GM18511 (cell line): Measurements from ENCODE around the gene BRMS1.
A peak's percentile ranks its signal among the peaks of the same experiment; 100 is the strongest.
"Not testable (repeated sequence)": the region's sequence is repeated elsewhere in the genome, so short reads cannot be mapped to it uniquely, and the experiment has no call there.

Experiments
- ATAC-seq: cut with Tn5 transposase; IDR thresholded peaks from one replicate; pipeline ENCODE4 v1.9.1; 2021; ENCODE audit warnings: mild to moderate bottlenecking, moderate library complexity; ENCODE audit not compliant: unreplicated experiment

The BRMS1 gene

DNA sequence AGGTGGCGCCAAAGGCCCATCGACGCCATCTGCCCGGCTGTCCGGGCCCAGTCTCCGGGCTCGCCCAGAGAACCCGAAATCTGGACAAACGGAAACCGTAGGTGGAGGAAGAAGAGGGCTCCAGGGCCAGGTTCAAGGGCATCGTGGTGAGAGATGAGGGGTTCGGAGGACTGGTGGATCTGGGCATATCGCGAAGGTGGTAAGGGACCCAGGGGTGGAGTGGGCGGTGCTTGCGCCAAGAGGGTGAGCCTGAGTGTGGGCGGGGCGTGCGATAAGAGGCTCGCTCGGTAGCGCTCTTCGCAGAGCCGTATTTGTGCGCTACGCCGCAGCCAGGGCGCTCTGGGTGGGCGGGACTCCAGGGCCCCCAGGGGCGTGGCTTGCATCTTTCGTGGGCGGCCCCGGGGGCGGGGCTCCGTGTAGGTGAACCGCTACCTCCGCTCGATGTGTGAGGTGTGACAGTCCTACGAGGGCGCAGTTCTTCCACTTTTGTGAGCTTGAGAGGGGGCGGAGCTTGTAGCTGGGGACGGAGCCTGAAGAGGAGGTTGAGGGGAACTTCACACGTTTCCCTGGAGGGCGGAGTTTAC, 32.8 kb downstream of the BRMS1 start:
- peak; percentile 80 for ATAC-seq

DNA sequence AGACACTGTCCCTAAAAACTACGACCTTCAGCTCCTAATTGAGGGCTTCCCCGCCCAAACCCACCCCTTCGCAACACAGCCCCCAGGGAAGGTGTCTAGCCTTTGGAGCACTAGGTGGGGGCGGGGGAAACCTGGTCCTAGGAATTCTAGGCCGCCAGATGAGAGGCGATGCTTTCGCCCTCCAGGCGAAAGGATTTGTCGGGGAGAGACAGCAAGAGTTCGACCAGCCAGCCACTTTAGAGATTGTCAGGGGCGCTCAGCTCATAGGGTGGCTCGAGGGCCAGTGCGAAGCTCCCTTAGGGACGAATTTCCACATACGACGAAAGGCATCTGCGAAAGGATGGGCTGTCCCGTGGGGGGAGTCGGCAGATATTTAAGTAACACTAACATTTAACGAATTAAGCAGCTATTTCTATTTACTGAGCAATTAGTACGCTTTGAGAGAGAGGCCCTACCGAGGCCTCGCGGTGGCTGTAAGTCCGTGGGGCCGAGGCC, 33.4 kb downstream of the BRMS1 start:
- no peak for ATAC-seq

DNA sequence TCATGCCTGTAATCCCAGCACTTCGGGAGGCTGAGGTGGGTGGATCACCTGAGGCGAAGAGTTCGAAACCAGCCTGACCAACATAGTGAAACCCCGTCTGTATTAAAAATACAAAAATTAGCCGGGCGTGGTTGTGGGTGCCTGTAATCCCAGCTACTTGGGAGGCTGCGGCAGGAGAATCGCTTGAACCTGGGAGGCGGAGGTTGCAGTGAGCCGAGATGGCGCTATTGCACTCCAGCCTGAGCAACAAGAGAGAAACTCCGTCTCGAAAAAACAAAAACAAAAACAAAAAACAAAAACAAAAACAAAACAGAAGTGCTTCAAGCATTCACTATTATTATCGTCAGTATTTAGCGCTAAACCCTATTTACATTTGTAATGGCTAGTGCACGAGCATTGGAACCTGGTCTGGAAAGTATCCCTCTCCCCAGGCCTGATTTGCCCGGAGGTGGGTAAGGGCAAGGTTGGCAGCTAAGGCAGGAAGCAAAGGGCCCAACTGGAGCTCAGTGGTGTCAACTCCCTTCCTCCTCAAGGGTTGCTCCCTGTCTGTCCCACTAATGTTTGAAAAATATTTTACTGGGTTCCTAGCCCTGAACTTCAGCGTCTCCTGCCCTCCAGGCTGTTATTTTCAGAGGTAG, 34.0 kb downstream of the BRMS1 start:
- ATAC-seq = not testable (repeated sequence)

DNA sequence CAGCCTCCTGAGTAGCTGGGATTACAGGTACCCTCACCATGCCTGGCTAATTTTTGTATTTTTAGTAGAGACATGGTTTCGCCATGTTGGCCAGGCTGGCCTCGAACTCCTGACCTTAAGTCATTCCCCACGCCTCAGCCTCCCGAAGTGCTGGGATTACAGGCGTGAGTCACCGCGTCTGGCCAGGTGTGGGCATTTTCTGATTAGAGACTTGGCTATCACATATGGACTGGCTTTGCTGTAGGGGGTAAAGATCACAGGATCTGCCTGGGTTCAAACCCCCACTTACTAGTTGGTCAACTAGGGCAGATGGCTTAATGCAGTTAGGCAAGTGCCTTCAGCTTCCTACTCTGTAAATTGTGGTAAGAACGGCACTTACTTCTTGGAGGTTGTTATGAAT, 34.6 kb downstream of the BRMS1 start:
- no peak for ATAC-seq

DNA sequence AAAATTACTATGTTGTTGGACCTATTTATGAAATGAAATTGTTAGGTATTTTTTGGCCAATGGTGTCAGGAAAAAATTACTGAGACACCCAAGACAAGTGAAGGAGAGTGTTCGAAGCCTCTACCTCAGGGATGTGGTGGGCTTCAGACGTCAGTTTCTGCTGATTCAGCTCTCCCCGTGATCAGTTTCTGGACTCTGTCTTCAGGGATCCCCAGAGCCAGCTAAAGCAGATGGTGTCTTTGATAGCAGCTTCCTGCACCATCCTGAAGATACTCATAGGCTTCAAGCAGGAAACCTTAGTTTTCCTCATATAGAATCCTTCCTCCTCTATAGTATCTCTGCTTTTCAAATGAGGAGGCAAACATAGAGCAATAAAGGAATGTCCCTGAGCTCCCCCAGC, 35.4 kb downstream of the BRMS1 start:
- no peak for ATAC-seq

DNA sequence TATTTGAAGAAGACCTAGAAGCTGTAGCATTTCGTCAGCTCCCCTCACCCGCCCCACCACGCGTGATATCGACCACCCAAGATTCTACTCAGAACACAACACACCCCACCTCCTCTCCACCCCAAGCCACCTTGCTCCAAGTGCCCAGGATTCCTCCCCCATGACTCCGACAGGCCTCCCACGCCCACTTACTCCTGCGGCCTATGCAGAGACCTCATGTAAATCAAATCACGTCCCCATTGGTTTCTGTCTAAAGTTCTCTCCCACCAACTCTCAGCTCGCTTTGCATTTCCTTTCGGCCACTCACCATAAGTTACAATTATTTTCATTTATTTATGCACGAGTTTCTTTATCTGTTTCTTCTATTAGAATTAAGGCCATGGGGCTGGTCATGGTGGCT, 42.2 kb downstream of the BRMS1 start:
- no peak for ATAC-seq

DNA sequence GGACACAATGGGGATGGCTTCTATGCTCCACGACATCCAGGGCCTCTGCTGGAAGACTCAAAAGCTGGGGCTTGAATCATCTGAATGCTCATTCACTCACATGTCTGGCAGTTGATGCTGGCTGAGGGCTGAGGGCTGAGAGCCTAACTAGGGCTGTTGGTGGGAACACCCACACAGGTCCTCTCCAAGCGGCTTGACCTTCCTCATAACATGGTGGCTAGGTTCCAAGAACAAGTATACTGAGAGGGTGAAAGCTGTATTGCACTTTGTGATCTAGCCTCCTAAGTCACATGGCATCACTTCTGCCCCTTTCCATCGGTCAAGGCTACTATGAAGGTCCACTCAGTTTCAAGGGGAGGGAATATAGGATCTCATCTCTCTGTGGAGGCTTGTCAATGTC, 45.7 kb downstream of the BRMS1 start:
- ATAC-seq = no peak

DNA sequence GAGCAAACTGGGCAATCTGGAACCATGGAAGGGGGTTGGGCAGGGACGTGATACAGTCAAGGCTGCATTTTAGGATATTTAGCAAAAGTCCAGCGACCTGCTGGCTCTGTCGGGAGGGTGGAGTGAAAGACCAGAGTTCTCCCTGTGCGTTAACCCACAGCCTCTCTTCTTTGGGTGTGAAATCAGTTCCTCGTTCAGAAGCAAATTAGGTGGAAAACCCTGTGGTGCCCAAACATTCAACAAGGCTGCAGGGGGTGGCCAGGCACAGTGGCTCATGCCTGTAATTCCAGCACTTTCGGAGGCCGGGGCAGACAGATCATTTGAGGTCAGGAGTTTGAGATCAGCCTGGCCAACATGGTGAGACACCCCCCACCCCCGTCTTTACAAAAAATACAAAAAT, 47.3 kb downstream of the BRMS1 start:
- no peak for ATAC-seq

DNA sequence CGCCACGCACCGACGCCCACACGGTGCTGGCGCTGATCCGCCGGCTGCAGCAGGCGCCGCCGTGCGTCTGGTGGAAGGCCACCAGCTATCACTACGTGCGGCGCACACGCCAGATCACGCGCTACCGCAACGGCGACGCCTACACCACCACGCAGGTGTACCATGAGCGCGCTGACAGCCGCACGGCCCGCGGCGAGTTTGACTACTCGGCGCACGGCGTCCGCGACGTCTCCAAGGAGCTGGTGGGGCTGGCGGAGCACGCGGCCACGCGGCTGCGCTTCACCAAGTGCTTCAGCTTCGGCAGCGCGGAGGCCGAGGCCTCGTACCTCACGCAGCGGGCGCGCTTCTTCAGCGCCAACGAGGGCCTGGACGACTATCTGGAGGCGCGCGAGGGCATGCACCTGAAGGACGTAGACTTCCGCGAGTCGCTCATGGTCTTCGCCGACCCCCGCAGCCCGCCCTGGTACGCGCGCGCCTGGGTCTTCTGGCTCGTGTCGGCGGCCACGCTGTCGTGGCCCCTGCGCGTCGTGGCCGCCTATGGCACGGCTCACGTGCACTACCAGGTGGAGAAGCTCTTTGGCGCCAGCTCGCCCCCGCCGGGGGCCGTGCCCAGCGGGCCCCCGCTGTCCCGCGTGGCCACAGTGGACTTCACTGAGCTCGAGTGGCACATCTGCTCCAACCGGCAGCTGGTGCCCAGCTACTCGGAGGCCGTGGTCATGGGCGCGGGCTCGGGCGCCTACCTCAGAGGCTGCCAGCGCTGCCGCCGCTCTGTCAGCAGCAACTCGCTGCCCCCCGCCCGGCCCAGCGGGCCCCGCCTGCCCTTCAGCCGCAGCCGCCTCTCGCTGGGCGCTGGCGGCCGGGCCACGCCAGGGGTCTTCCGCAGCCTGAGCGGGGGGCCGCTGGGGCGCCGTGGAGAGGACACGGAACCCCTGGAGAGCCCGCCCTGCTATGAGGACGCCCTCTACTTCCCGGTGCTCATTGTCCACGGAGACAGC, 50.0 kb downstream of the BRMS1 start:
- no peak for ATAC-seq

DNA sequence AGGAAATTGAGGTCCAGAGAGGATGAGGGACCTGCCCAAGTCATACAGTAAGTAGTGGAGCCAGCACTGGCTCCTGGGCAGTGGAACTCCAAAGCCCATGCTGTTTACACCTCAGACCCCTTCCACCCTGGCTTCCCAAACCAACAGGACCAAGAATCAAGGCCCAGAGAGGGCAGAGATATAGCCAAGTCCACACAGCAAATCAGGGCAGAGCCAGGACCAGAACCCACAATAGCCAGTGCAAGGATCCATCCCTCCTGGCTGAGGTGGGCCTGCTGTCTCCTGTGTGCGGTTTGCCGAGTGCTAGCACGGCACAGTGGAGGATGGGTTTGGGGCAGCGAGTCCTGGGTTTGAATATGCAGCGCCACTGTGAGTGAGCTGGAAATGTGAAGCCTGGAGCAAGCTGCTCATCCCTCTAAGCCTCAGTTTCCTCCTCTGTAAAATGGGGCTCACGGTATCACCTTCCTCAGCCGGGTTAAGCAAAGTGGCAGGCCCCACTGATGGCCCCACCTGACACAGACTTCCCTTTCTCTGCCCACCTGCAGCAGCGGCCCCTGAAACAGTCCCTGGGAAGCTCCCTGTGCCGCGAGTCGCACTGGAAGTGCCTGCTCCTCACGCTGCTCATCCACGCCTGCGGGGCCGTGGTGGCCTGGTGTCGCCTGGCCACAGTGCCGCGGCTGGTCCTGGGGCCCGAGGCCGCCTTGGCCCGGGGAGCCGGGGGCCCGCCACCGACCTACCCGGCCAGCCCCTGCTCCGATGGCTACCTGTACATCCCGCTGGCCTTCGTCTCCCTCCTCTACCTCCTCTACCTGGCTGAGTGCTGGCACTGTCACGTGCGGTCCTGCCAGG, 50.9 kb downstream of the BRMS1 start:
- no peak for ATAC-seq

DNA sequence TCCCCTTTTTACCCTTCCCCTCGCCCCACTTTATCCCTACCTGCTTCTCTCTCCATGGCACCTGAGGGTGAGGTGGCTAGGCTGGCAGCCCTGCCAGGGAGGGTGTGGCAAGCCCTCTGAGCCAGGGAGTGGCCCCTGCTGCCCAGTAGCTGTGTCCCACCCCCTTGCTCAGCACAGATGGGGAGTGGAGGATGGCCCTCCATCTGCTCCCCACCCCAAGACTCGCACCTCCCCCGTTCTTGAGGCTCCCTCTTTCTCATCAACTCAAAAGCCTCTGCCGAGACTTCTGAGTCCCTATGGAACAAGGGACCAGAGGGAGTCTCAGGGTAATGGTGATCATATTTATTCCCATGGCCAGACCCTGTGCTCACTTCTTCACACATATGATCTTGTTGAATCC, 51.6 kb downstream of the BRMS1 start:
- ATAC-seq = no peak

DNA sequence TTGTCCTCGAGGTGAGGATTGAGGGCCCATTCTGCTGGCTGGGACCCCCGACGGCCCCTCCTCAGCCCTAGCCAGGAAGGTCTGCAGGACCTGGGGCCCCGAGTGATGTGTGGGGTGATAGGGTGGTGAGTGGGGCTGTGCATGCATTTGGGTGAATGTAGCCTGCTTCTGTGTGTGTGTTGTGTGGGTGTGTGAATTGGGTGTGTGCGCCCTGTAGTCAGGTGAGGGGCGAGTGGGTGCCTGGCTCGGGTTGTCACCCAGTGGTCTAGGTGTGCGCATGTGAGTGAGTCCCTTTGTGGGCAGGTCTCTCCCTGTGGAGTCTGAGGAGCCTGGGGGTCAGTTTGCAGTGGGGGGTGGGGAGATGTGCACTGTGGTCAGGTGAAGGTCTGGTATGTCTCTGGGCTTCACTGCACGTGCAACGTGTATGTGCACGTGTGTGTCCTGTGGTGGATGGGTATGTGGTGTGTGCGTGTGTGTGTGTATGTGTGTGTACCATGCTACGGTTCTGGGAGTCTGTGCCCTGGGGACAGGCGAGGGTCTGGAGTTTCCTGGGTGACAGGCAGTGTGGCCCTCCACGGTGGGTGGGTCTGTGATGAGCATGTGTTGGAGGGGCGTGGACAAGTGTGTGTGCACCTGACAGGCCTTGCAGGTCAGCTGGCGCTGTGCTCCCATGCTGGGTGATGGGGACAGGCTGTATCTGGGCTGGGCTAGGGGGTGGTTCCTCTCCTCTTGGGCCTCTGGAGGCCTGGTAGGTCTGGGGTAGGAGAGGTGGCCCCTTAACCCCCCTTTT, 52.2 kb downstream of the BRMS1 start:
- ATAC-seq = no peak

DNA sequence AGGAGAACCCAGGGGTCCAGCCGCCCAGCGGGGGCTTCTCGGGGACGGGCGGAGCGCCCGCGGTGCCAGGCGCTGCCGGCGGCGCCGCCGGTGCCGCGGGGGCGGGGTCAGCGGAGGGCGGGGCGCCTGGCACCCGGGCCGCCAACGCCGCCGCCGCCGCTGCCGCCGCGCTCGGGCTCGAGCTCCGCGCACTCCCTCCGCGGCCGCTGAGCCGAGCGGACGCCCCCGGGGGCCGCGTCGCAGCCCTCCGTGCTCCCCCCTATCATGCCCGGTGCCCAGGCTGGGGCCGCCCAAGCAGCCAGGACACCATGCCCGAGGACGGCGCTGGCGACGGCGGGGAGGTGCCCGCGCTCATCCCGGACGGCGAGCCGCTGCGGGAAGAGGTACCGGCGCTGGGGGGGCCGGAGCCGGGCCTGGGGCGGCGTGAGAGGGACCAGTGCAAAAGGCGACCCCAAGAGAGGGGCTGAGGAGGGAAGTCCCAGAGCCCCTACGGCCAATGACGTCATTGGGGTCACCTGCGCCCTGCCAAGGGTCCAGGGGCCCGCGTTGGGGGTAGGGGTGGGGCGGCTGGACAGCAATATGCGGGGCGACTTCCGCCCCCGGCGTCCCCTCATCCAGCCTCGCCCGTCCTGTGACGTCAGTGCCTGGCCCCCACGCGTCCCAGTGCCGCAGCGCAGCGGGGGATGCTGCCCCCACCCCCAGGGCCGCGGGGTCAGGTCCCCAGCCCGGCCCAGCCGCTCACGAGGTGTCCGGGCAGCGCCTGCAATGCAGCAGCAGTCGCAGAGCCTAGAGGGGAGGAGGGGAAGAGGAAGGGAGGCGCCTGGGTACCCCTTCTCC, 53.0 kb downstream of the BRMS1 start, which contains the start of gene TMEM151A:
Gene TMEM151A, plus strand, starts transcription at position 189 of the 837 bp plus-strand sequence. Its CDS starts 120 bp downstream, at position 309.
- no peak for ATAC-seq

DNA sequence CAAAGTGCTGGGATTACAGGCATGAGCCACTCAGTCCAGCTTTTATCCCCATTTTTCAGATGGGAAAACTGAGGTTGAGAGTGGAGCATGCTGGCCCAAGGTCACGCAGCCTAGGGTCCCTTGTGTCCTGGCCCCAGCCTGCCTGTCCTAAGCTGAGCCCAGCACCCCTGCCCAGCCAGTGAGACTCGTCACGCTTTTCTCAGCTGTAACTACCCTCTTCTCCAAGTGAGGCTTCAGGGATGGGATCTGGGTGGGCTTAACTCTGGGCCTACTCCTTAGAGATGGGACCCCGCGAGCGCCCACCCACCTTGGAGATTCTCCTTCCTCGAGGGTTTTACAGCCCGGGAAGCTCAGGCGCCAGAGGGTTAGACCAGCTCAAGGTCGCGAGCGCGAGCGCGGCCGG, 53.6 kb downstream of the BRMS1 start:
- ATAC-seq = no peak

DNA sequence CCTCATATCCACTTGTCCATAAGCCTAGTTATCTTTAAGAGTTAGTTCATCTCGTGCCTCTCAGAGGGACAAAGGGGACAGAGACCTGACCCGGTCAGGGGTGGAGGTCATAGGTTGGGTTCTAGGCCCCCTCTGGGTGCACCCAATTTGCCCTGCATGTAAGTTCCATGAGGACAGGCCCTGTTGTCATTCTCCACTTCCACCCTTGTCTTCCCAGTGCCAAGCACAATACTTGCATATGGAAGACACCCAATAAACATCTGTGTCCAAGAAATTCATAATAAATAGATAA, 54.6 kb downstream of the BRMS1 start:
- ATAC-seq = no peak

DNA sequence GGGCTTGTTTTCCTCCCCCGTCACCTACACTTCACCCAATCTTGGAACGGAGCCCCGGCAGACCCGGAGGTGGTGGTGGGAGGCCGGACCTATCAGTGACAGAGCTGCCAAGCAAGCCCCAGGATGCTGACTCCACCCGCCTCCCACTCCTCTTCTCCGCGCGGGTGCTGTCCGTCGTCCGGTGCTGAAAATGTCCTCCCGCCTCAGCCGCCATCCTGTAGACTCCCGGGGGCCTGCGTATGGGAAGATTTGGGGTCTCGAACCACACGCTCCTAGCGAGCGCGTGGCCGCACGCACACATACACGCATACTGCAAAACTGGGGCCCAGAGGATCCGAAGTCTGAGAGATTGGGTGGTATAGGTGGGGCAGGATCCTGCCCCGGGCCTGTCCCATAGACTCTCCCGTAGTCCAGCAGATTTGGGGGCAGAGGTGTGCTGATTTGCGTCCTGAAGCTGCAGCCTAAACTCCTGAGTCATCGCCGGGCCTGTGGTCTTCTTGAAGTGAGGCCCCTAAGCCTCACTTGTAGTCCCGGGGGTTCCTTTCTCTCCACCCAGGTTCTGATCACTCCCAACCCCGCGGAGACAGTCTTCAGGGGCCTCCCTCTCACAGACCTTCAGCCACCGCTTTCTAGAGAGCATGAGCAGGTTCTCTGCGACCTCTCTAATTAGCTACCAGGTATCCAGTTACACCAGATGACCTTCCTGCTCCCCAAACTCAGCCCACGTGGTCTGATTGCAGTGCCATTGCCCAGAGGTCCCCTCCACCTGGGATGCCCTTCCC, 55.2 kb downstream of the BRMS1 start:
- ATAC-seq = peak; percentile 53

DNA sequence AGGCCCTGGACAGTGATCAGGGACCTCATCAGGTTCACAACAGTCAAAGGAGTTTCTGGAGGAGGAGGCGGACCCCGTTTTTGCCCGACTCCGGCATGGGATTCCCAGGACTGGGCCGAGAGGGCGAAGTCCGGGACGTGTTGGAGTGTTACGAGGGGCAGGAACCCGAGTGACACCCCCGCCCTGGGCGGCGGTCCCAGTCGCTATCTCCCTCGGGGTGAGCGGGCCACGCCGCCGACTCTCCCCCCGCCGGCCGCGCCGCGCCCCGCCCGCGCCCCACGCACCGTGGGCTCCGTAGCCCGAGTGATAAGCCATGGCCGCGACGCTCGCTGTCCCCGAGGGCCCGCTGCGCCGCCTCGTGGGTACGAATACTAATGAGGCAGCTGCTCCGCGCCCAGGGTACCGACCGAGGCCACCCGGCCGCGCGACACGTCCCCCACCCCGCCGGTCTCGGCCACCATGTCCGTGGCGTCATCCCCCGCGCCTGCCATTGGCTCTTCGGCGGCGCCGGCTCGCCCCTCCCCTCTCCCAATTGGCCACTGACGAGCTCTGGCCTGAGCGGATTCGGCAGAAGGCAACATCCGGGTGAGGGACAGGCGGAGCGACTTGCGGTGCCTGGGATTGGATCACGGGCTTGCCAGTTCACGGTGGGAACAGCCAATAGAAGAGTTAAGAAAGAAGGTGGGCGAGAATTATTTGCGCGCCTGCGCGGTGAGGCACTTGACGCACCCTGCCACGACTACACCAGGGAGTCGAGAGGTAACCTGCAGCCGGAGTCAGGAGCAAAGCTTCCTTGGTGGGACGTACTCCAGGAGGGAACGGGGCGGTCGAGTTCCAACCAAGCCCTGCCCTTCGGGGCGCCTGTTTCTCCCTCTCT, 56.0 kb downstream of the BRMS1 start, which contains the start of gene YIF1A:
Gene YIF1A, minus strand, starts transcription at position 473 of the 877 bp plus-strand sequence. Its CDS starts 158 bp downstream, at position 315.
- peak; percentile 94 for ATAC-seq
